DMS 273 (cell line): ENCODE measurements around the gene GNB5.
"Not testable (repeated sequence)": the region's sequence is repeated elsewhere in the genome, so short reads cannot be mapped to it uniquely, and the experiment has no call there.

Experiments used
- DNase-seq: peaks from one replicate; lab custom pipeline; 2025; ENCODE audit not compliant: unreplicated experiment; lab: John Stamatoyannopoulos, UW

The GNB5 gene

GRCh38 chr15:52114261-52115055 is 76.7 kb downstream of the GNB5 start:
- DNase-seq, result peak; percentile 30

DNA sequence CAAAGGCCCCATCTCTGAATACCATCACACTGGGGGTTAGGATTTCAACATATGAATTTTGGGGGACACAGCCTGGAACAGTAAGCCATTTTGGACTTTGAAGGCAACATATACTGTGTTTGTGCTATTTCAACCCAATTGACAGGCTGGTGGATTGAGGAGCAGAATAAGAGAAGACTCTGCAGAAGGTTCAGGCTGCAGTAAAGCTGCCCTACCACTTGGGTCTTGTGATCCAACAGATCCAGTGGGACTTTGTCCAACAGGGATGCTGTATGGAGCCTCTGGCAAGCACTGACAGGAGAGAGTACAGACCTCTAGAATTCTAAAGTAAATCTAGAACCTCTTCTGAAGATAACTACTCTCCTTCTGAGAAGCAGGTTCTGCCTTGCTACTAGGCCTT is 77.5 kb downstream of the GNB5 start:
- DNase-seq, result peak; percentile 4

- no peak for DNase-seq
Measured at GRCh38 chr15:52113235-52113634, 78.0 kb downstream of the GNB5 start.

DNA sequence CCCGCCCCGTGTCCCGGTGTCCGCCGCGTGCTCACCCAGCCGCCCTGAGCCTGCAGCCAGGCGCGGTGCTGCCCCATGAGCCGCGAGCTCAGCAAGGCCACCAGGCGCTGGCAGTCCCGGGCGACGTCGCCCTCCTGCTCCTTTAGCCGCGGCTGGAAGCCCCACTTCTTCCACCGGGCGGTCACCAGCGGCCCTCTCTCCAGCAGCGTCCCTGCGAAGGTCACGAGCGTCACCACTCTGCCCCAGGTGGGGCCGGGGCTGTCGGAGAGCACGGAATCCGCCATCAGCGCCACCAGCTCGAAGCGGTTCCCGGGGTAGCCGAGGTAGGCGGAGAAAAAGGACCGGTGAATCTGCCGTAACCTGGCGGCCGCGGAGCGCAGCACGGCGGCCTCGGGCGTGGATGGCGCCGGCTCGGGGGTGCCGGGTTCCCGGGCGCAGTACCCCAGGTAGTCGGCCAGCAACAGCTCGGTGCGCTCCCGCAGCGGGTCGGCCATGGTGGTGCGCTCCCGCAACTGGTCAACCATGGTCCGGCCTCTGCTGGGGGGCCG is 78.9 kb downstream of the GNB5 start:
- peak; percentile 34 for DNase-seq

DNA sequence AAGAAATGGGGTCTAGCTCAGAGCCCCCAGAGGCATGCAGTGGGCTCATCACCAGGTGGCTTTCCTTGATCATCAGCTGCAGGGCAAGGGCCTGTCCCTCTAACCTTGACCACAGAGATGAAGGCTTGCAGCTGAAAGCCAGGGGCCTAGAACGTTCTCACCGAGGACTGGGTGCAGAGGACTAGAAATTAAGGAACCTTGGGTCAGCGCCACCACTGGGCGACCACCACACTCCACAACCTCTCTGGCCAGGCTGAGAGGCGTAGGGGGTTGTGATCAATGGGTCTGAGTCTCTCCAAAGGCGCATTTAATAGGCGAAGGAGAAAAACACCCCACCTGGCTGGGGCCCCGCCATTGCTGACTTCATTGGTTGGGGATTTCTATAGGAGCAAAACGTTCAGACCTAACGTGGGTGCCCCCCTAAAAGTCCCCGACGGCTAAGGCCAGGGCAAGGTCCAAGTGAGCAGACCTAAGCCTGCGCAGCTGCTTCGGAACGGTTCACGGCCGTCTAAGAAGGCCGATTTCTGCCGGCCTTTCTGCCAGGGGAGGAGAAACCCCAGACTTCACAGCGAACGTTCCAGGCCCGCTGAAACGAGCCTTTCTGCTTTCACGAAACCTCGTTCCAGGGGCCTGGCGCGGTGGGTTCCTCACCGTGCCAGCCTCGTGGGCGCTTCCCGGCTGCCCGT is 79.5 kb downstream of the GNB5 start:
- no peak for DNase-seq

DNA sequence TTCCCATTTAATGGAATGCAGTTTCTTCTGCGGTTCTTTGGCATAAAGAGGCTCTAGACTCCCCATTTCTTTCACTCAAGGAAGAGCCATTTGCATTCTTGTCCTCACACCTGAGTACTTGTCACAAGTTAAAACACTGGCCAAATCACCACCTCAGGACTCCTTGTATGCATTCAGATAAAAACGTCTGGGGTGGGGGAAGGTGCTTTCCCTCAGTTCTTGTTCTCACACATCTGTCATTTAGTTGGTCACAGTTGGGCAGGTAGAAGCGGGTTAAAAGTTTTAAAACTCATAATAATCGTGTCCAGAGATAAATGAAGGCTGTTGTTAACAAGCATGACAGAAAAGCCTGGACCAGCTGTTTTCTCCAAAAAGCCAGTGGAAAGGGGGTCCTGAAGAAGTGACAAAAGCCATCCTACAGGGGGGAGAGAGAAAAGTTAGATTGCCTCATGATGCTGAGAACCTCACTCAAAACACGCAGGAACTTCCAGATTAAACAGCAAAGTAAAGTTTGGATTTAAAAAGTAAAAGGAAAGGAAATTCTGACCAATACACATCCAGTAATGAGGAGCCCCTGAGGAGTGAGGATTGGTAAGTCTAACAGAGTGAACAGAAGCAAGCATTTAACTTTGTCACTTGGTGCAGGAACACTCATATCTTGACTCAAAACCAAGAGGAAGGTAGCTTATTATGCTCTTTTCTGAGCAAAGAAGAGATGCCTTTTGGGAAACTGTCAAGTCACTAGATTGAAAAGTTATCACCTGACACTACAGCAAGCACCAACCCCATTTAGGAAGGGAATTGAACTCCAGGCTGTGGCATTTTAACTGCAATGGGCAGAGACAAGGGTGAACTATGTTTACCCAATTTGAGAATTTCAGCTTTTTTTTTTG is 81.4 kb downstream of the GNB5 start:
- DNase-seq, result no peak

DNA sequence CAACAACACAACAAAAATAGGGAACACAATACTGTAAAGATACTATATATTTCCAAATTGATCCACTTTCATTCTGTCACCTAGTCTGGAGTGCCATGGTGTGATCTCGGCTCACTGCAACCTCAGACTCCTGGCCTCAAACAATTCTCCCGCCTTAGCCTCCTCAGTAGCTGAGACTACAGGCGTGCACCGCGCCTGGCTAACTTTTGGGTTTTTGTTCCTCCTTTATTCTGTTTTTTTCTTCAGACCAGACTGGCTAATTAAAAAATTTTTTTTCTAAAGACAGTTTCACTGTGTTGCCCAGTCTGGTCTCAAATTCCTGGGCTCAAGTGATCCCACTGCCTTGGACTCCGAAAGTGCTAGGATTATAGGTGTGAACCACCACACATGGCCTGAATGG is 84.0 kb downstream of the GNB5 start:
- no peak for DNase-seq

GRCh38 chr15:52106641-52107040 is 84.6 kb downstream of the GNB5 start:
- DNase-seq, result no peak

DNA sequence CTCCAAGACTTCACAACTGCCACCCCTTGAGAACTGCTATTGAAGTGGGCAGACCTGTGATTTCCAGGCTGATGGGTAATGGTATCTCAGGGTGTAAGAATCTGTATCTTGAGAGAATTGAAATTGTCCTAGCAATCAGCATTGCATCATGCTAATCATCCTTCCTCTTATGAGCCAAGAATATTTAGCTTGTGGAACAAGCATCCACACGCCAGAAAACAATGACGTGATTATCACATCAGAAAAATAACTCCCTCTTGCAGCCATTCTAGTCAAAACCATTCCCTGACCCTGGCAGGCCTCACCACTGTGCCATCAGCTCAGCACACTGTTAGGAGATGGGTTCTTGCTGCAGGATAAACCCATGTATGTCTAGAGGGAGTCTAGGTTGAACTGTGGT is 85.3 kb downstream of the GNB5 start:
- no peak for DNase-seq

DNA sequence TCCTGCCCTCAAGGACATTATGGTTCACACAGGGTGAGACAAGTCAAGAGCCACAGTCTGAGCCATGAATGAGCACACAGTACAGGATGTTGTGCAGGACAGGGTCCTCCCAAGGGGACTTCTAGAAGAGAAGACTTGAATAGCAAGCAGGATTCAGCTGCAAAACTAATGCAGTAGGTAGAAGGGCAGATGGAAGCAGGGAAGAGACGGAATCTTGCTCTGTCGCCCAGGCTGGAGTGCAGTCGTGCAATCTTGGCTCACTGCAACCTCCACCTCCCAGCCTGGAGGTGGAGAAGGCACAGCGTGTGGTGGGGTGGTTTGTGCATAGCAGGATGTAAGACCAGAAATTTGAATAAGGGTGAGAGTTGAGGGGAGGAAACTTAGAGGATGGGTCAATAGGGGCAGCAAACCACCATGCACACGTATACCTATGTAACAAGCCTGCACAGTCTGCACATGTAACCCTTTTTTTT is 86.6 kb downstream of the GNB5 start:
- no peak for DNase-seq

DNA sequence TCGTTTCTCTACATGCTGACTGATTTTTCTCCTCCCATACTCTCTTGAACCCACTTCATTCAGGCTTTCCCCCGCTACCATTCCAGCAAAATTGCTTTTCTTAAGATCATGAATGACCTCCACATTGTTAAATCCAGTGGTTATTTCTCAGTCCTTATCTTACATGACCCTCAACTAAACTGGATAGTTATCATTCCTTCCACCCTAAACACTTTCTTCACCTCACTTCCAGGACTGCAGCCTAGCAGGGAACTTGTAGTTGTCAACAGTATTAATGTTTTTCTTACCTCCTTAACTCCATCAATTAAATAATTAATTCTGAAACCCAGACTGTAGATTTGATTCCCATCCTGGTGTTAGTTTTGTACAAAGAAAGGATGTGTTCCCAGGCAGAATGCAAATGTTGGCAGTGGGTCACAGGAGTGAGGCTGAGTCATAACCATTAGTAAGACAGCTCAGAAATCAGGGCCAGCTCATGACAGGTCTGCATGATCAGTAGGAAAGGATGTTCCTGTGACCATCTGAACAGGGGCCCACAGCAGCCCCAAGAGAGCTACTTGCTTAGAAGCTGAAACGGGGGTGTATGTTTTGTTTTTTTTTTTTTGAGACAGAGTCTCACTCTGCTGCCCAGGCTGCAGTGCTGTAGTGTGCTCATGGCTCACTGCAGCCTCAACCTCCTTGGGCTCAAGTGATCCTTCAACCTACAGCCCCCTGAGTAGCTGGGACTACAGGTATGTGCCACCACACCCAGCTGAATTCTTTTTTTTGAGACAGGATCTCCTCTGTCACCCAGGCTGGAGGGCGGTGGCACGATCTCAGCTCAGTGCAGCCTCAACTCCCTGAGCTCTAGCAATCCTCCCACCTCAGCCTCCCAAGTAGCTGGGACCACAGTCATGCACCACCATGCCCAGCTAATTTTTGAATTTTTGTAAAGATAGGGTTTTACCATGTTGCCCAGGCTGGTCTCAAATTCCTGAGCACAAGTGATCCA is 87.7 kb downstream of the GNB5 start:
- peak; percentile 20 for DNase-seq

GRCh38 chr15:52102463-52102862 is 88.7 kb downstream of the GNB5 start:
- peak; percentile 2 for DNase-seq

DNA sequence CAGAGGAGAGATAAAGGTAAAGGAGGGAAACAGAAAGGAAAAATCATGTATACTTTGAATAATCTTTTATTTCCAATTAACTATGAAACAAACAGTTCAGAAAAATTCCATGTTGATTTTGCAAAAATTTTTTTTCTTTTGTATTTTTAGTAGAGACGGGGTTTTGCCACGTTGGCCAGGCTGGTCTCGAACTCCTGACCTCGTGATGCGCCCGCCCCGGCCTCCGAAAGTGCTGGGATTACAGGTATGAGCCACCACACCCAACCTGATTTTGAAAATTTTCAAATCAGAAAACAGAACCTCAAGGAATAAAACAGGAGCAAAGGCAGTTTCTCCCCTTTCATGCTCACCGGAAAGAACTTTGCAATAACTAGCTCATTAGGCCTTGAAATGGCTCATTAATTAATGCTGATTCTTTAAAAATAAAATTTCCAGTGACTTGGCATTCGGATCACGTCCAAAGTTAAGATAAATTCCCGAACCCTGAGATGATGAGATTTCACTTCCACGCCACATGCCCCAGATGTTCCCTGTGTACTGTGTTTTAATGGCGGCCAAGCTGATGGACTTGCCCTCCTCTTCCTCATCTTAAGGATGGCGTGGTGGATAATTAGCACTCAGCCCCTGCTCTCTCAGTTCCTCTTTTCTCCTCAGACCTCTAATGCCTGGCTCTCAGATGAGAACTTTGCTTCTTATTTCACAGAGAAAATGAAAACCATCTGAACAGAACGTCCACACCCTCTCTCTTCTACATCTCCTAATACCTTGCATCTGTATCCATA is 89.5 kb downstream of the GNB5 start:
- DNase-seq, result no peak

GRCh38 chr15:52100807-52101442 is 90.3 kb downstream of the GNB5 start:
- DNase-seq, result peak; percentile 56

- no peak for DNase-seq
Measured at GRCh38 chr15:52099651-52100272, 91.4 kb downstream of the GNB5 start.

DNA sequence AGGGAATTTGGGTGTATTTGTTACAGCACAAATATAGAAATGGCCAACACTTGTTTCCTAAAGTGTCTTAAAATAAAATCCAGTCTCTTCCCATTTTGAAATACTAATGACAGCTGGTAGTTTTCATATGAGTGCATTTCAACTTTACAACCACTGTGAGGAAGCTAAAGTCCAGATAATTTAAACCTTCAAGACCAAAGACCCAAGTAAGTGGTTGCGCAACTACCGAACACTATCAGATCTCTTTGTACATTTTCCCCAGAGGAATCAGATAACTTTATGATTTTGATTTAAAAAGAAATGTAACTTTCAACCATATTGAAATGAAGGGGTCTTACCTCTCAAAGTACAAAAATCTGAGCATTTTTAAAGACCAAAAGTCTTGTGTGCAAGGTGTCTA is 92.9 kb downstream of the GNB5 start:
- DNase-seq, result no peak

GRCh38 chr15:52097180-52097579 is 94.0 kb downstream of the GNB5 start:
- peak; percentile 31 for DNase-seq

- DNase-seq, result not testable (repeated sequence)
Measured at GRCh38 chr15:52096536-52096935, 94.7 kb downstream of the GNB5 start.
